Activated CD4-positive, CD25-positive, alpha-beta regulatory T cell treated with anti-CD3 and anti-CD28 coated beads, Interleukin-2, amount 50 U/mL, for 72 hours (primary cell): Measurements from ENCODE around the gene UBE2QL1.

ENCODE experiments used
- DNase-seq: peaks from one replicate; pipeline ENCODE4 v3.0.0; 2021

The UBE2QL1 gene

DNA sequence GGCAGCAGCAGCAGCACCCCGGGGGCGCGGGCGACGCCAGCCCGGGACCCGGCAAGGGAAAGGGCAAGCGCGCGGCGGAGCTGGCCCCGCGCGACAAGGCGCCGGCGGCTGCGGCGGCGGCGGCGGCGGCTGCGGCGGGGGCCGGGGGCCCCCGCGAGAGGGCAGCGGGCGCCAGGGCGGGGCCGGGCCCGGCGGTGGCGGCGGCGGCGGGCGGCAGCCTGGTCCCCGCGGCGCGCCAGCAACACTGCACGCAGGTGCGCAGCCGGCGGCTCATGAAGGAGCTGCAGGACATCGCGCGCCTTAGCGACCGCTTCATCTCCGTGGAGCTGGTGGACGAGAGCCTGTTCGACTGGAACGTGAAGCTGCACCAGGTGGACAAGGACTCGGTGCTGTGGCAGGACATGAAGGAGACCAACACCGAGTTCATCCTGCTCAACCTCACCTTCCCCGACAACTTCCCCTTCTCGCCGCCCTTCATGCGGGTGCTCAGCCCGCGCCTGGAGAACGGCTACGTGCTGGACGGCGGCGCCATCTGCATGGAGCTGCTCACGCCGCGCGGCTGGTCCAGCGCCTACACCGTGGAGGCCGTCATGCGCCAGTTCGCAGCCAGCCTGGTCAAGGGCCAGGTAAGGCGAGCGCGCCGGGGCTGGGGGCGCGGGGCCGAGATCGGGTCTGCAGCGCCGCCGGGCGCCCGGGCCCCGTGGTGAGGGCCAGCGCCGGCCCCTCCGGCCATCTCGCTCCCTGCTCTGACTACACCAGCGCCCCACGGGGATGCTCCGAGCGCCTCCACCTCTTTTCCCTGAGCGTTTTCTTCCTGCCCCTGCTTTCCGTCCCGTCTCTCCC lies at the start of gene UBE2QL1:
Gene UBE2QL1 (plus strand): TSS at position 238 of the 843 bp plus-strand sequence. CDS start 35 bp downstream, at position 273.
- no peak for DNase-seq

DNA sequence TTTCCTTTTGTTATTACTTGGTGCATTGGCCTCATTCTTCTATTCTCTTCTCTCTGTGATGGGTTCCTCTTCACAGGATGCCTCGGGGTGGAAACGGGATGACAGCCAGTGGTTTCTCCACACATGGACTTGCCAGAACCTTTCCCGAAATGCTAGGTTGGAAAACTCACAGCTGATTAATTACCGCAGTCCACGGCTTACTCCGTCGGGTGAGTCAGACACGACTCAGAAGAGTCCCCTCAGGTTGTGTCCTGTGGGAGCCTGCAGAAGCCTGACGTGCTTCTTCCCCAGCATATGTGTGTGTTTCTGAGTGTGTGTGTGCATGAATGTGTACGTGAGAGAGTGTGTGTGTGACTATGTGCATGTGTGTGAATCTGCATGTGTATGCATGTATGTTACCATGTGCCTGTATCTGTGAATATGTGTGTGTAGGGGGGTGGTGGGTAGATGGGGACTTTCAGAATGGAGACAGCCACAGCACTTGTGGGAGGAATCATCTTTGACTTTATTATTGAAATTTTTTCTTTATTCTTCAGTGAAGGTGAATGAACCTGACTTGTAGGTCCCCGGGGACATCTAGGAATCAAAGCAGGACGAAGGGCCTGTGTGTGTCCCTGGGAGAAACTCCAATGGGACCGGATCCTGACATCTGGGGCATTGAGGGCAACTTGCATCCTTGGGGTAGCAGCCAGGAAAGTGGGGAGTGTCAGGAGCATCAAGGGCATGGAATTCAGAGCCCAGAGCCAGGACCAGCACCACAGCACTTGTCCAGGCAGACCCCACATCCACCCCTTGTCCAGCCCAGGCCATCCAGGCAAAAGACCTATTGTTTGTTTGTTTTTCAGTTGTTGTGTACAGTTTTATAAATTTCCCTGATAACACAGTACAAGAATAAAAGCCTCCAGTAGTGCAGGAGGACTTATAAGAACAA lies 48.4 kb upstream of the UBE2QL1 start:
- no peak for DNase-seq

DNA sequence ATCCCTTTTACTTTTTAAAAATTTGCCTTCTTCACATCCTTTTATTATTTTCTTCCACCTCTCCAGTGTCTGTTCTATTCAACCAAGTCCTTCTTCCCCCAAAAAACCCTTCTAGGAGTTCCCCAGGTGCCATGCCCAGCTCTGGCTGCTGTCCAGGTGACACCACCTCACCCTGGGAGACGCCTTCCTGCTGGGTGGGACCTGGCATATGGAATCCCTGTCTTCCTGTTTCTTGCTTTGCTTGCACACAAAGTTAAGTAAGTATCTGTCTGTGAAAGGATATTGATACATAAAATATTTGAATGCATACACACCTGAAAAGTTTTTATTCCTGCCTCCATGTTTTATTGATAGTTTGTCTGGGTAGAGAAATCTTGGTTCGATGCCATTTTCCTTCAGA lies 47.2 kb upstream of the UBE2QL1 start:
- DNase-seq = no peak

- DNase-seq = no peak
Observed at GRCh38 chr5:6402939-6403338, 45.7 kb upstream of the UBE2QL1 start.

DNA sequence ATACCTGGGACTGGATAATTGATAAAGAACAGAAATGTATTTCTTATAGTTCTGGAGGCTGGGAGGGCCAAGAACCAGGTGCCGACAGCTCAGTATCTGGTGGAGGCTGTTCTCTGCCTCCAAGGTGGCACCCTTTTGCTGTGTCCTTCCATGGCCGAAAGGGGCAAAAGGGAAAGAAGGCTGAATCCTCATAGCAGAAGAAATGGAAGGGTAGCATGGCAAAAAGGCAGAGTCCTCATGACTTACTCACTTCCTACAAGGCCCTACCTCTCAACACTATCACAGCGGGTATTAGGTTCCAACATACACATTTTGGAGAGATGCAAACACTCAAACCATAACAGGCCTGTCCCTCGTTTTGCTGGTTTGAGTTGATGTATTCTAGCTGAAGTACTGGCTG lies 45.2 kb upstream of the UBE2QL1 start:
- DNase-seq = no peak

- DNase-seq = no peak
Observed at GRCh38 chr5:6404129-6404528, 44.5 kb upstream of the UBE2QL1 start.

DNA sequence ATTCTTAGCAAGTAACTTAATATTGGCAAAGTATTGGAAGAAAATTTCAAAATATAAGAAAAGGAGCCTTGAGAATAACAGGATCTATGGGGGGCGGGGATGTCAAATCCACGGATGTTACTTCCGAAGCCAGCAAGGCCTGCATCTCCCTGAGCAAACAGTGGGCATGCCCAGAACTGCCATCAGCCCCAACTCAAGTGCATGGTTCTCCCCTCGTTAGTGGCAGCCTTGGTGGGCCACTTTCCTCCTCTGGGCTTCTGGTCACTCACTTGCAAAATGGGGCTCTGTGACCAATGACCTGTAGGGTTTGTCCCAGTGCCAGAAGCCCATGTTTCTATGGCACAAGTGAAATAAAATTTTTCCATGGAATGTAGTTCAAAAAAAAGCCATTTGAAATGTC lies 43.1 kb upstream of the UBE2QL1 start:
- no peak for DNase-seq

- DNase-seq = no peak
Observed at GRCh38 chr5:6407558-6408259, 41.0 kb upstream of the UBE2QL1 start.

GRCh38 chr5:6408260-6408596 lies 40.4 kb upstream of the UBE2QL1 start:
- no peak for DNase-seq

DNA sequence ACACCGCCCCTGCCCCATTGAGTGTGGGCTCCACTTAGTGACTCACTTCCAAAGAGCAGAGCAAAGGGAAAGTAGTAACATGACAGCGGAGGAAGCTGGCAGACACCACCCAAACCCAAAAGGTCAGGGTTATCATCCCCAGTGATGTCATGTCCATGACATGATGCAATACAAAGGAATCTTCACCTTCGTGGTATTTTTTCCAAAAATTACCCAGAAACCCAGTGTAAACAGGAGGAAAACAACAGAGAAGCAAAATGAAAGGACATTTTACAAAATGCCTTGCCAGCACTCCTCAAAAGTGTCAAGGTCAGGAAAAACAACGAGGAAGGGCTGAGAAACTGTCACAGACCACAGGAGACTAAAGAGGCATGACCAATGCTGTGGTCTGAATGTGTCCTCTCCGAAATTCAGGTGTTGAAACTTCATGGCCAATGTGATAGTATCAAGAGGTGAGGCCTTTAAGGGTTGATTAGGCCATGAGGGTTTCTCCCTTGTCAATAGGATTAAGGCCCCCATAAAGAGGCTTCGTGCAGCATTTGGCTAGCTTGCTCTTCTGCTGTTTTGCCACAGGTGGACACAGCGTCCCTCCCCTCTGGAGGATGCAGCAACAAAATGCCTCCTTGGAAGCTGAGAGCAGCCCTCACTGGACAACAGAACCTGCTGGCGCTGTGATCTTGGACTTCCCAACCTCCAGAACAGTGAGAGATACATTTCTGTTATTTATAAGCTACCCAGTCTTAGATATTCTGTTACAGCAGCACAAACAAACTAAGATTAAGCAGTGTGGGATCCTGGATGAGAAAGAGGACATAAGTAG lies 39.8 kb upstream of the UBE2QL1 start:
- DNase-seq = no peak

- DNase-seq = no peak
Observed at GRCh38 chr5:6410421-6410820, 38.2 kb upstream of the UBE2QL1 start.

DNA sequence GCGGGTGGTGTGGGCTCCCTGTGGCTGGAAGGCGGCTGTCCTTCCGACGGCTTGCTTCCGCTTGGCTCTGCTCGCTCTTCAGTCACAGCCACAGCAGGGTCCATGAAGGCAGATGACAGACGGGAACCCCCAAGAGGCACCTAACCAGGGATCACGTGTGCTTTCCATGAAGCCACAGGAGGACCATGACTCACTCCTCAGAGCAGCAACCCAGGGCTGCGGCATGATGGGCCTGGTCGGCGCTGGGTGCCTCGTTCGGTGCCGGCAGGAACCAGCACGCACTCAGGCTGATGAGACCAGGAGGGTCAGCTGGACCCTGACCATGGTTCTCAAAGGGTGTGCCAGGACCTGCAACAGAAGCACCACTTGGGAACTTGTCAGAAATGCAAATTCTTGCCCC lies 37.5 kb upstream of the UBE2QL1 start:
- DNase-seq = no peak

- no peak for DNase-seq
Observed at GRCh38 chr5:6412811-6413210, 35.8 kb upstream of the UBE2QL1 start.

DNA sequence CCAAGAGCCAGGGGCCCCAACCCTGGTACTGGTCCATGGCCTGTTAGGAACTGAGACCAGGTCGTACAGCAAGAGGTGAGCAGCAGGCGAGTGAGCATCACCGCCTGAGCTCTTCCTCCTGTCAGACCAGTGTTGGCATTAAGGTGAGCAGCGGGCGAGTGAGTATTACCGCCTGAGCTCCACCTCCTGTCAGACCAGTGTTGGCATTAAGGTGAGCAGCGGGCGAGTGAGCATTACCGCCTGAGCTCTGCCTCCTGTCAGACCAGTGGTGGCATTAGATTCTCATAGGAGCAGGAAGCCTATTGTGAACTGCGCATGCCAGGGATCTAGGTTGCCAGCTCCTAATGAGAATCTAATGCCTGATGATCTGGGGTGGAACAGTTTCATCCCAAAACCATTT lies 31.0 kb upstream of the UBE2QL1 start:
- DNase-seq = no peak

- DNase-seq = no peak
Observed at GRCh38 chr5:6418679-6419276, 29.9 kb upstream of the UBE2QL1 start.

- no peak for DNase-seq
Observed at GRCh38 chr5:6419340-6419852, 29.3 kb upstream of the UBE2QL1 start.

DNA sequence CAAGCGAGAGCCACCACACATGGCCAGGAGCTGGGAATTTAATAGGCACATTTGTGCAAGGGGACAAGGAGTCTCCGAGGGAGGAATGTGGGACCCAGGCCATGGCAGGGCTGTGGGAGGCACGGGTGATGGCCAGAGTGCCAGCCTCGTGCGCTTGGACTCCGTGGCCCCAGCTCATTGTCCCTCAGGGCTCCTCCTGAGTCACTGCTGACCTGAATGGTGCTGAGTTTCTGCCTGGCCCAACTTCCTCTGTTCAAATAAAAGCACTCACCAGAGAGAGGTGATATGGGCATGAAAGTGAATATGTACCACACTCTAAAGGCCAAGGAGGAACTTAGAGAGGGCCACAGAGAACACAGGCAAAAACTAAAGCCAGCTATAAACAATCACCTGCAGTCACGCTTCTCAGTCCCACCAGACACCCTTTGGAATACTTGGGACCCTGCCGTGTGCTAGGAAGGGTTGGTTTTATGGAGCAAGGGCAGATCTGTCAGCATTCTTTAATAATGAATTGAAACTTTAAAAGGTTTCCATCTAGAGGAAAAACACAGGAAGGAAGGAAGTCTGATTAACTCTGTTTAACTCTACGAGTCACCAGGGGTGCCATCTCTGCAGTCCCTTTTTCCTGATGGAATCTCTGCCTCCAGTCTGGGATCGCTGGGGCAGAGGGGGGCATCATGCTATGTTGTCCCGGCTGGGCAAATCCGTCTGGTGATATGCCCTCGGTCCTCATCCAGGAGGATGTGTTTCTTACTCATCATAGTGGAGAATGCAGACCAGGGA lies 25.1 kb upstream of the UBE2QL1 start:
- DNase-seq = no peak

GRCh38 chr5:6424110-6424659 lies 24.5 kb upstream of the UBE2QL1 start:
- no peak for DNase-seq

DNA sequence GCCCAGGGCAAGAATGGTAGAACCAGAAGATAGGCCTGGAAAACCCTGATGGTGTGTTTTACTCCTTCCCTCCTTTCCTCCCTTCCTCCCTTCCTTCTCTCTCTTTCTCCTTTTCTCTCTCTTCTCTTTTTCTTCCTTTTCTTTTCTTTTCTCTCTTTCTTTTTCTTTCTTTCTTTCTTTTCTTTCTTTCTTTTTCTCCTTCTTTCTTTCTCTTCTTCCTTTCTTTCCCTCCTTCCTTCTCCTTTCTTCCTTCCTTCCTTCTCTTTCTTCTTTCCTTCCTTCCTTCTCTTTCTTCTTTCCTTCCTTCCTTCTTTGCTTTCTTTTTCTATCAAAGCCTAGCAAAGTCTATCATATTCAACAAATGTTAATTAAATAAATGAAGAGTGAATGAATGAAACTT lies 24.0 kb upstream of the UBE2QL1 start:
- no peak for DNase-seq

DNA sequence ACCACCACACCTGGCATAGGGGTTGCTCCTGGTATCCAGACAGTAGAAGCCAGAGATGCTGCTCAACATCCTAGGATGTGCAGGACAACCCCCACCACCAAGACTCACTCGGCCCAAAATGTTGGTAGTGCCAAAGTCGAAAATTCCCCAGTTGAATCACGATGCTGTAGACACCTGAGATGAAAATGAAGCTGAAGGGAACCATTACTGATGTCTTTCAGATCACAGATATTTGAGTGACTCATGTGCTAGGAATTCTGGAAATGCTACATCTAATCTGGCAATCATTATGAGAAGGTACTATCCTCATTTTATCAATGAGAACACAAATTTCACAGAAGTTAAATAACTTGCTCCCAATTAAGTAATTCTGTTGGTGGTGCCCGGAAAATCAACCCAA lies 21.0 kb upstream of the UBE2QL1 start:
- no peak for DNase-seq
